Measurements from ENCODE around the gene PATJ. TPM values are rescaled to one million over a fixed set of nuclear protein-coding genes. Genes with fewer than 3 reads are reported as not detected.

The PATJ gene
- total and polyA plus RNA-seq, 2 donors (not counting 3 experiments of a cell fraction or from before 2014, with no cell fraction given) = 1.1 to 3.0 TPM

- H4K20me1 ChIP-seq (replicated peaks; ENCODE audit: control insufficient read depth, extremely low read depth, insufficient read depth, low read length) = no peaks in the 10 kb centered on the region
- no peak overlapping the region for H3K4me2 ChIP-seq (ENCODE audit: insufficient read depth, low read length)
- CTCF ChIA-PET = interaction anchor here (0.6 to 1.6 kb wide), 6 partner anchors 12 to 1896 kb away, joined by 3 to 6 read pairs (median 4); no protein-coding TSS in a partner anchor
- H3K9me1 ChIP-seq (replicated peaks; ENCODE audit: control insufficient read depth, extremely low read depth, insufficient read depth, low read length) = no peaks in the 10 kb centered on the region
- H3K4me3 ChIP-seq (replicated peaks in 1 of 3; ENCODE audit: insufficient read depth in 1 of 3, low read depth in 1 of 3, low read length in 3 of 3) = no peak overlapping the region
- dilution Hi-C loops (cut with MboI; ENCODE audit: extremely low pct_ligation_motif_present, low sequenced_read_pairs) (no loop called here), intact Hi-C loops (cut with micrococcal nuclease) (loop anchor here (1.0 kb wide), 2 partner anchors 120 to 149 kb away; no protein-coding TSS in a partner anchor)
- POLR2A ChIA-PET = interaction anchor here (0.6 kb wide), 1 partner anchor 233 kb away, joined by 4 read pairs; no protein-coding TSS in a partner anchor
- BruUV-seq (replicated peaks) = no TSS peak
- no peaks in the 10 kb centered on the region for H3K36me3 ChIP-seq (ENCODE audit: control insufficient read depth in 2 of 2, extremely low read depth in 1 of 2, insufficient read depth in 2 of 2, low read length in 2 of 2)
- peaks cover 0 to 2% of the 10 kb centered on the region in 2 experiments for H3K27me3 ChIP-seq (ENCODE audit: control insufficient read depth in 2 of 2, insufficient read depth in 2 of 2, low read length in 2 of 2)
- TF ChIP-seq CTCF (IDR thresholded peaks at IDR 0.05; ENCODE audit: extremely low read depth in 1 of 2, insufficient read depth in 1 of 2, low read depth in 1 of 2, low read length in 2 of 2) (peak; percentile 27 to 32), GATA2 (IDR thresholded peaks at IDR 0.05; ENCODE audit: insufficient read depth, insufficient read length, low read depth, low read length) (no peak), POLR2AphosphoS5 (IDR thresholded peaks at IDR 0.05; ENCODE audit: insufficient read depth, low read depth, low read length) (no peak)
- no peak overlapping the region for H3K9ac ChIP-seq (replicated peaks; ENCODE audit: extremely low read depth, insufficient read depth, low read length)
- no peak overlapping the region for H2AFZ ChIP-seq (ENCODE audit: low read depth, low read length)
- FAIRE-seq = peak; percentile 70
- peak; percentile 31 for DNase-seq (ENCODE audit: low read depth, low spot score)
- no peak overlapping the region for H3K27ac ChIP-seq (ENCODE audit: insufficient read depth, low read depth, low read length)
- no peaks in the 10 kb centered on the region for H3K4me1 ChIP-seq (ENCODE audit: control insufficient read depth, extremely low read depth, insufficient read depth, low read length)
- no peaks in the 10 kb centered on the region for H3K79me2 ChIP-seq (ENCODE audit: control insufficient read depth, insufficient read depth, low read length)
- H3K9me3 ChIP-seq (replicated peaks; ENCODE audit: control insufficient read depth, insufficient read depth, low read length) = no peaks in the 10 kb centered on the region
Observed at GRCh38 chr1:62070384-62071011, 328.2 kb downstream of the PATJ start.

- dilution Hi-C loops (cut with MboI; ENCODE audit: extremely low pct_ligation_motif_present, low sequenced_read_pairs) (no loop called here), intact Hi-C loops (cut with micrococcal nuclease) (no loop called here)
- no peak for DNase-seq (ENCODE audit: low read depth, low spot score)
- Histone ChIP-seq H3K4me1 (ENCODE audit: control insufficient read depth, extremely low read depth, insufficient read depth, low read length) (no peaks in the 10 kb centered on the region), H3K4me2 (ENCODE audit: insufficient read depth, low read length) (no peak overlapping the region), H3K79me2 (ENCODE audit: control insufficient read depth, insufficient read depth, low read length) (no peaks in the 10 kb centered on the region), H3K27ac (ENCODE audit: insufficient read depth, low read depth, low read length) (no peak overlapping the region), H3K9me1 (replicated peaks; ENCODE audit: control insufficient read depth, extremely low read depth, insufficient read depth, low read length) (no peaks in the 10 kb centered on the region), H3K9ac (replicated peaks; ENCODE audit: extremely low read depth, insufficient read depth, low read length) (no peak overlapping the region), H3K27me3 (ENCODE audit: control insufficient read depth in 2 of 2, insufficient read depth in 2 of 2, low read length in 2 of 2) (peaks cover 0 to 2% of the 10 kb centered on the region in 2 experiments), H4K20me1 (replicated peaks; ENCODE audit: control insufficient read depth, extremely low read depth, insufficient read depth, low read length) (no peaks in the 10 kb centered on the region), H3K36me3 (ENCODE audit: control insufficient read depth in 2 of 2, extremely low read depth in 1 of 2, insufficient read depth in 2 of 2, low read length in 2 of 2) (no peaks in the 10 kb centered on the region), H3K9me3 (replicated peaks; ENCODE audit: control insufficient read depth, insufficient read depth, low read length) (no peaks in the 10 kb centered on the region), H3K4me3 (replicated peaks in 1 of 3; ENCODE audit: insufficient read depth in 1 of 3, low read depth in 1 of 3, low read length in 3 of 3) (no peak overlapping the region), H2AFZ (ENCODE audit: low read depth, low read length) (no peak overlapping the region)
- no TSS peak for BruUV-seq (replicated peaks)
- no peak for TF ChIP-seq FOS (IDR thresholded peaks at IDR 0.05; ENCODE audit: borderline replicate concordance, insufficient read depth, low read length)
- no peak for TF ChIP-seq POLR2A (IDR thresholded peaks at IDR 0.05; ENCODE audit: low read depth, low read length)
- no peak for TF ChIP-seq MAX (IDR thresholded peaks at IDR 0.05; ENCODE audit: insufficient read depth, insufficient read length)
- no peak for TF ChIP-seq EZH2 (IDR thresholded peaks at IDR 0.05; ENCODE audit: borderline replicate concordance, low read depth, low read length, severe bottlenecking)
- no peak for TF ChIP-seq POLR2AphosphoS5 (IDR thresholded peaks at IDR 0.05; ENCODE audit: insufficient read depth, low read depth, low read length)
- ChIA-PET POLR2A (no interaction called here), CTCF (interaction anchor here (1.0 to 1.6 kb wide), 6 partner anchors 11 to 219 kb away, joined by 3 to 6 read pairs (median 3); no protein-coding TSS in a partner anchor)
- FAIRE-seq = no peak
Observed at GRCh38 chr1:62071695-62072094, 329.4 kb downstream of the PATJ start.

All from endothelial cell of umbilical vein (primary cell).